Lung (tissue), 12 donors: ENCODE results near the gene PRKCB. TPM values are rescaled to one million over a fixed set of nuclear protein-coding genes. Genes with fewer than 3 reads are reported as not detected.

ENCODE experiments used
- ATAC-seq: fragments of 200-7000 bp; cut with Tn5 transposase; one replicate; pipeline ENCODE4 v1.9.1; 2020; ENCODE audit warnings: moderate number of reproducible peaks; ENCODE audit not compliant: insufficient read depth, low FRiP score
- DNase-seq, 3 donors: peaks; one replicate each; pipeline ENCODE4 v3.0.0-alpha.2; 2013 to 2017
- H3K27ac ChIP-seq, 2 donors: one replicate each; pipeline ENCODE4 v1.5.1; 2013; ENCODE audit warnings: mild to moderate bottlenecking in 2 of 2, moderate library complexity in 2 of 2, control low read depth in 1 of 2, inconsistent platforms in 1 of 2, low read depth in 1 of 2, low read length in 1 of 2
- H3K27me3 ChIP-seq, 3 donors: one replicate each; pipeline ENCODE4 v1.5.1; 2013; ENCODE audit warnings: low read length in 2 of 3; ENCODE audit not compliant: control insufficient read depth in 3 of 3, insufficient read depth in 3 of 3
- H3K36me3 ChIP-seq, 4 donors: one replicate each; pipeline ENCODE4 v1.5.1; 2013; ENCODE audit warnings: low read length in 4 of 4, mild to moderate bottlenecking in 1 of 4, moderate library complexity in 1 of 4; ENCODE audit not compliant: control insufficient read depth in 4 of 4, insufficient read depth in 4 of 4
- H3K4me1 ChIP-seq, 5 donors: one replicate each; pipeline ENCODE4 v1.5.1; 2013; ENCODE audit warnings: low read length in 5 of 5, mild to moderate bottlenecking in 2 of 5, moderate library complexity in 1 of 5; ENCODE audit not compliant: control insufficient read depth in 5 of 5, insufficient read depth in 5 of 5
- H3K4me3 ChIP-seq: one replicate; pipeline ENCODE4 v1.5.1; 2013; ENCODE audit warnings: mild to moderate bottlenecking, control low read depth, moderate library complexity
- H3K9ac ChIP-seq, 2 donors: one replicate each; pipeline ENCODE4 v1.5.1; 2013; ENCODE audit warnings: low read length in 2 of 2, control low read depth in 1 of 2; ENCODE audit not compliant: insufficient read depth in 1 of 2
- H3K9me3 ChIP-seq, 4 donors: one replicate each; pipeline ENCODE4 v1.5.1; 2013; ENCODE audit warnings: low read length in 3 of 4, mild to moderate bottlenecking in 1 of 4, moderate library complexity in 1 of 4; ENCODE audit not compliant: control insufficient read depth in 4 of 4, insufficient read depth in 3 of 4
- CTCF ChIP-seq: IDR thresholded peaks from 2 replicates; pipeline ENCODE4 v1.5.1; 2012; ENCODE audit warnings: mild to moderate bottlenecking; ENCODE audit errors: control extremely low read depth, extremely low read depth
- WGBS, 2 donors: extraction: QIAGEN DNeasy Blood & Tissue Kit; methylation state at CpG; one replicate each; pipeline ENCODE4 v1.1.7; 2013; 5-methylcytosine and 5-hydroxymethylcytosine counted together
- polyA plus RNA-seq, 2 donors: library from polyadenylated mRNA; stranded (reverse); fragments of 200-250 nt; gene quantifications; one replicate each; pipeline ENCODE4 v1.2.1, GENCODE V29; 2013
- total RNA-seq, 2 donors: library from RNA; depleted of rRNA in 1 of 2; stranded (reverse); fragments of >200 nt in 1 of 2; gene quantifications; one replicate each; pipeline ENCODE4 v1.2.1, GENCODE V29; 2014 to 2021
- donor health status: control.
- donor health status: control.
- donor health status: Bipolar disorder and iron deficiency.
- donor health status: healthy.
- donor health status: DM: yes; HTN: yes; CAD: no.

PRKCB gene
- total and polyA plus RNA-seq, 4 donors = 2.5 to 46.4 (median 21.8) TPM

GRCh38 chr16:23955088-23955487, 119.3 kb downstream of the PRKCB start:
- H3K9me3 ChIP-seq = no peaks in the 10 kb centered on the region
- 73 to 94% methylated on average over 7 of the region's 7 CpGs for WGBS, 2 donors
- H3K27me3 ChIP-seq = no peaks in the 10 kb centered on the region
- TF ChIP-seq CTCF = no peak
- H3K4me1 ChIP-seq = peaks cover 0 to 9% (median 5%) of the 10 kb centered on the region in 5 donors
- ATAC-seq (no peak), DNase-seq (no peak)
- H3K27ac ChIP-seq = no peak overlapping the region
- no peak overlapping the region for H3K9ac ChIP-seq
- no peaks in the 10 kb centered on the region for H3K36me3 ChIP-seq
- H3K4me3 ChIP-seq = no peak overlapping the region

- no peak for ATAC-seq
These were observed 121.5 kb downstream of the PRKCB start for GRCh38 chr16:23957287-23957686.

GRCh38 chr16:23959072-23959751, 123.4 kb downstream of the PRKCB start:
- Histone ChIP-seq H3K27ac (no peak overlapping the region), H3K4me3 (no peak overlapping the region), H3K4me1 (peaks cover 0 to 9% (median 2%) of the 10 kb centered on the region in 5 donors), H3K36me3 (peaks cover 0 to 8% (median under 1%) of the 10 kb centered on the region in 4 donors), H3K9ac (no peak overlapping the region), H3K27me3 (no peaks in the 10 kb centered on the region), H3K9me3 (no peaks in the 10 kb centered on the region)
- 41 to 56% methylated on average over 11 of the region's 11 CpGs for WGBS, 2 donors
- no peak for TF ChIP-seq CTCF
- peak; percentile 21 to 72 (median 65) for DNase-seq
- no peak for ATAC-seq

More at GRCh38 chr16:23957287-23957686, 121.5 kb downstream of the PRKCB start:
- no peak for TF ChIP-seq CTCF
- Histone ChIP-seq H3K27me3 (no peaks in the 10 kb centered on the region), H3K9ac (no peak overlapping the region), H3K4me3 (no peak overlapping the region), H3K36me3 (no peaks in the 10 kb centered on the region), H3K4me1 (peaks cover 0 to 9% (median 2%) of the 10 kb centered on the region in 5 donors), H3K27ac (no peak overlapping the region), H3K9me3 (no peaks in the 10 kb centered on the region)
- DNase-seq = no peak
- WGBS, 2 donors = 54 to 63% methylated on average over 2 of the region's 2 CpGs

- H3K9ac ChIP-seq = no peak overlapping the region
- no peaks in the 10 kb centered on the region for H3K27me3 ChIP-seq
- H3K4me3 ChIP-seq = no peak overlapping the region
- peaks cover 0 to 9% (median 2%) of the 10 kb centered on the region in 5 donors for H3K4me1 ChIP-seq
- no peaks in the 10 kb centered on the region for H3K9me3 ChIP-seq
- H3K27ac ChIP-seq = no peak overlapping the region
- no peak for ATAC-seq
- no peak for TF ChIP-seq CTCF
- WGBS, 2 donors = 58 to 60% methylated on average over 4 of the region's 4 CpGs
- H3K36me3 ChIP-seq = peaks cover 0 to 8% (median under 1%) of the 10 kb centered on the region in 4 donors
- DNase-seq = no peak
These were observed 123.9 kb downstream of the PRKCB start for GRCh38 chr16:23959752-23960072.
